GM12801 (cell line): ENCODE measurements around the gene MYH11.

Experiments
- CTCF ChIP-seq: IDR thresholded peaks from one replicate; pipeline ENCODE4 v1.5.1; 2011; ENCODE audit warnings: control low read depth; ENCODE audit not compliant: insufficient read length; ENCODE audit errors: extremely low read depth

The MYH11 gene

GRCh38 chr16:15849209-15849981 is 7.4 kb downstream of the MYH11 start:
- TF ChIP-seq CTCF = no peak

GRCh38 chr16:15847611-15848175 is 9.1 kb downstream of the MYH11 start:
- TF ChIP-seq CTCF = no peak

GRCh38 chr16:15846510-15846909 is 10.3 kb downstream of the MYH11 start:
- no peak for TF ChIP-seq CTCF

GRCh38 chr16:15843635-15844279 is 13.1 kb downstream of the MYH11 start:
- no peak for TF ChIP-seq CTCF

GRCh38 chr16:15837761-15838160 is 19.1 kb downstream of the MYH11 start:
- TF ChIP-seq CTCF = no peak

GRCh38 chr16:15836965-15837611 is 19.7 kb downstream of the MYH11 start:
- no peak for TF ChIP-seq CTCF

- no peak for TF ChIP-seq CTCF
These were observed 20.8 kb downstream of the MYH11 start for GRCh38 chr16:15836074-15836473.
